Measurements from ENCODE around the gene MRPS33.

- TF ChIP-seq EZH2 (IDR thresholded peaks at IDR 0.05; ENCODE audit: insufficient read depth, poor library complexity, severe bottlenecking) (no peak), EZH2phosphoT487 (IDR thresholded peaks at IDR 0.05; ENCODE audit: insufficient read depth, low read depth) (no peak)
Observed at GRCh38 chr7:140990193-140990962, 24.4 kb downstream of the MRPS33 start.

Data from GM23248 (cell line).